IPS DF 4.7 (cell line): Measurements from ENCODE around the gene ARID5B.

Experiments used
- DNase-seq: peaks from one replicate; pipeline ENCODE4 v3.0.0-alpha.2; 2013; ENCODE audit warnings: low spot score; ENCODE audit errors: extremely low read depth

Gene ARID5B

GRCh38 chr10:62029401-62029800 is 127.9 kb downstream of the ARID5B start:
- DNase-seq, result no peak

GRCh38 chr10:62031507-62031906 is 130.0 kb downstream of the ARID5B start:
- no peak for DNase-seq

- no peak for DNase-seq
Measured at GRCh38 chr10:62033125-62033524, 131.6 kb downstream of the ARID5B start.

GRCh38 chr10:62034096-62034640 is 132.7 kb downstream of the ARID5B start:
- no peak for DNase-seq

- DNase-seq, result no peak
Measured at GRCh38 chr10:62036186-62037081, 134.9 kb downstream of the ARID5B start.

- DNase-seq, result no peak
Measured at GRCh38 chr10:62037166-62037831, 135.8 kb downstream of the ARID5B start.

- DNase-seq, result no peak
Measured at GRCh38 chr10:62037890-62038608, 136.6 kb downstream of the ARID5B start.

- no peak for DNase-seq
Measured at GRCh38 chr10:62038609-62039190, 137.2 kb downstream of the ARID5B start.

GRCh38 chr10:62039954-62040353 is 138.5 kb downstream of the ARID5B start:
- no peak for DNase-seq

GRCh38 chr10:62040881-62041280 is 139.4 kb downstream of the ARID5B start:
- no peak for DNase-seq

- DNase-seq, result no peak
Measured at GRCh38 chr10:62043421-62044021, 142.0 kb downstream of the ARID5B start.

GRCh38 chr10:62044566-62044965 is 143.1 kb downstream of the ARID5B start:
- no peak for DNase-seq

- DNase-seq, result no peak
Measured at GRCh38 chr10:62045765-62046521, 144.4 kb downstream of the ARID5B start.

- DNase-seq, result no peak
Measured at GRCh38 chr10:62046522-62047227, 145.2 kb downstream of the ARID5B start.

GRCh38 chr10:62047228-62047892 is 145.9 kb downstream of the ARID5B start:
- DNase-seq, result no peak

GRCh38 chr10:62047960-62048383 is 146.5 kb downstream of the ARID5B start:
- DNase-seq, result no peak

GRCh38 chr10:62048470-62048869 is 147.0 kb downstream of the ARID5B start:
- no peak for DNase-seq

GRCh38 chr10:62048919-62049623 is 147.6 kb downstream of the ARID5B start:
- DNase-seq, result peak; percentile 28
